GM18505 (cell line): ENCODE data around the gene TMEM181.
"Not testable (repeated sequence)": the region's sequence is repeated elsewhere in the genome, so short reads cannot be mapped to it uniquely, and the experiment has no call there.

ENCODE experiments used
- ATAC-seq: cut with Tn5 transposase; IDR thresholded peaks from one replicate; pipeline ENCODE4 v1.9.1; 2021; ENCODE audit not compliant: unreplicated experiment
- POLR2A ChIP-seq: IDR thresholded peaks from 4 replicates; pipeline ENCODE4 v1.6.1; 2011; ENCODE audit warnings: borderline replicate concordance; ENCODE audit not compliant: insufficient read depth, insufficient read length; ENCODE audit errors: extremely low read depth

The TMEM181 gene

DNA sequence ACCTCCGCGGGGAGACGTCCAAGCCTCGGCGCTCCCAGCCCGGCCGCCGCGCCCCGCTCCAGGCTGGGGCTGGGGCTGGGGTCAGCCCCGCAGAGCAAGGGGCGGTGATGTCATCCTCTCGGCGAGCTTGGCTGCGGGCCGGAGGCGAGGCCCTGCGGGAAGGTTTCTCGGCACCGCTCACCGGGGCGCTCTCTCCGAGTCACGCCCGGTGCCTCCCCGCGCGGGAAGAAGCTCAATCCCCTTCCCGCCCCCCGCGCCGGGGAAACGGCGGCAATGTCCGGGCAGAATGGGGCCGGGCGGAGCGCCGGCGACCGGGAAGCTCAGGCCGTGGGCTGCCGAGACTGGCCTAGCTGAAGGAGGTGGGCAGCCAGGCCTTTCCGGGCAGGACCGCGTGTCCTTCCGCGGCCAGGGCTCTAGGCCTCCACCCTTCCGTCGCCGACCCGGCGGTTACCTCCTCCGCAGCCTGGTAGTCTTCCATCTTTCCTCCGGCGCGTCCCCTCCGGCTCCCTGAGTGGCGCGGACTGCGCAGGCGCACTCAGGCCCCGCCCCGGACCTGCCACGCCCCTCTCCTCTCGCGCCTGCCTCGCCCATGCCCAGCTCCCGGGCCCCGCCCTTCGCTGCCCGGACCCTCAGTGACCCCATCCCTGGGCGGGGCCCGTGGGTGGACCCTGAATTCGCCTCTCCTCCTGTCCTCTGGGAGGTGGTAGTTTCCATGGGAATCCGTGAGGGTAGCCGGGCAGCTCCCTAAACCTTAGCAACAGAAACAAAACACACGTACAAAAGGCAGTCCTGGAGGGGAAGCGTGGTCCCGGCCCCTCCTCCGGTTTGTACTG, 84.6 kb downstream of the TMEM181 start, which contains the start of gene DYNLT1:
Gene DYNLT1 (minus strand): TSS at position 513 of the 833 bp plus-strand sequence. CDS start 35 bp downstream, at position 478.
- ATAC-seq: peak; percentile 62
- TF ChIP-seq POLR2A: peak; percentile 82

DNA sequence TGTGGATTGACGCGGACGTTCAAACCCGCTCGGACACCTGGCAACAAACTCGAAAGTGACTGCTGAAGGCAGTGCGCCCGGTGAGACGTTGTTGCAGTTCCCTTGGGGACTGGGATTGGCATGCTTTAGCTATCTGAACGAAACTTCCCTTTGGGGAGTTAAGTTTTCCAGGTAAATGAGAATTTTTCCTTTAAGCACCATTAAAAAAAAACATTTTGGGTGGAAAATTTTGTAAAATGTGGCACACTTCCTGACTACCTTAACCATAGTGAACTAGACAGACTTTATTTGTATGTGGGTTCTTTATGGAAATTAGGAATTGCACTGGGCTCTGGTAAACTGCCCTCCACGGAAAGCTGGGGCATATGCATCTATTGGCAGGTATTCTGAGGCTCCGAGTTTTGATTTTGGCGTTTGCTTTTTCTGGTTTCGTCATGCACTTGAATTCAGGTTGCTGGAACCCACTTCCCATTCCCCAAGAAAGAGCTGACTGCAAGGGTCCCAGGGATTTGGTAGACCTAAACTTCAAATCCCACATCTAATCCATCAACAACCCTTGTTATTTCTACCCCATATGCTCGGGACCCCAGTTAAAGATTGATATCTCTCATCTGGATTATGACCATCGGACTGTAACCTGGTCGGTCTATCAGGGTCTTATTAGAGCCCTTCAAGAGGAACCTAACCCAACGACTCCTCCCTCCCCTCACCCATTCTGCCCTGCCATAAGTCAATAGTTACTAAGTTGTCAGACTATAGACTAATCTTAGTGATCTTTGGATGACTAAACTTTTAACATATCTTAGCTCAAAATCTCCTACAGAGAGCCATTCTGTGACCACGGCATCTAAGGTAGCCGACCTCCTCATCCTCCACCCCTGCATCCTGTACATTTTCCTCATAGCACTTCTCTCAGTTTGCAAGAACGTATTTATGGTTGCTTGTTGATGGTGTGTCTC, 85.5 kb downstream of the TMEM181 start:
- ATAC-seq: no peak
- TF ChIP-seq POLR2A: no peak

DNA sequence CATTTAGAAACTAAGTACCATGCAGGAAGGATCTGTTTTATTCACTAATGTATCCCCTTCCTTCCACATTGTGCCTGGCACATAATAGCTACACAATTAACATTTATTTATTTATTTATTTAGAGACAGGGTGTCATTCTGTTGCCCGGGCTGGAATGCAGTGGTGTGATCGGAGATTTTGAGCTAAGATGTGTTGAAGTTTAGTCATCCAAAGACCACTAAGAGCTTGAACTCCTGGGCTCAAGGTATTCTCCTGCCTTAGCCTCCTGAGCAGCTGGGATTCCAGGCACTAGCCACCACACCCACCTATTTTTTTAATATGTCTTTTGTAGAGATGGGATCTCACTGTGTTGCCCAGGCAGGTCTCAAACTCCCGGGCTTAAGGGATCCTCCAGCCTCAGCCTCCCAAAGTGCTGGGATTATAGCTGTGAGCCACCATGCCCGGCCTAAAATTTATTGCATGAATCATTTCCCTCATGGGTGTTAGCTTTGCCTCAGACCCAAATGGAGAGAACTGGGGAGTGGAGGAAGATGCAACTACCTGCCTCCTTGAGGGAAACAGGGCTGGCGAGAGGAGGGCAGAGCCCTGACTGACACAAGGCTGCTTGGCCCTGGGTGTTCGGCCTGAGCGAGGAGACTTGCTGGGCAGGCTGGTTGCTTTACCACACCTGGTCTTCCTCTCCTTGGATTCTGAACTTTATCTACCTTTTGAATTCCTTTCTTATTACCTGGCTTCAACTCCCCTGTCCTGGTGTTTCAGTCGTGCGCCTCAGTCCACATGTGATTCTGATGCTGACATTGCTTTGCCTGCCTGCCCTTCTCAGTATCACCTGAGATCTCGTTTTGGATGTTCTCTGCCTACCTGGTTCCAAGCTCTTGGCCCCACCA, 86.4 kb downstream of the TMEM181 start:
- no peak for TF ChIP-seq POLR2A
- ATAC-seq: no peak

DNA sequence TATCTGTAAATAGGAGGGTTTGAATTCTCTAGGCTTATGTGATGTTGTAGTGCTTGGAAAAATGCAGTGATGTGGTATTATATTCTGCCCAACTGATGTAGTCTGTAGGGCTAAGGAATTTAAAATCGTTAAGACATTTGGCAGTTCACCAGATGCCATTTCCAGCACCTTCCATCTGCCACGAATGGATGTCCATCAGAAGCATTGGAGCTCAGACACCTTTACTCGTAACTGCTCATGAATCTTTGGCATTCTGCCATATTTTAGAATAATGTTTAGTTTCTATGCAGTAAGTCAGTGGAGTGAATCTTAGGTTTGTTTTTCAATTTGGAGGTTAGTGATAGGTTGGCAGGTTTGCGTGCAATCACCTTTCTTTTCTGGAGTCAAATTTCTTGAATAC, 87.6 kb downstream of the TMEM181 start:
- no peak for TF ChIP-seq POLR2A
- no peak for ATAC-seq

DNA sequence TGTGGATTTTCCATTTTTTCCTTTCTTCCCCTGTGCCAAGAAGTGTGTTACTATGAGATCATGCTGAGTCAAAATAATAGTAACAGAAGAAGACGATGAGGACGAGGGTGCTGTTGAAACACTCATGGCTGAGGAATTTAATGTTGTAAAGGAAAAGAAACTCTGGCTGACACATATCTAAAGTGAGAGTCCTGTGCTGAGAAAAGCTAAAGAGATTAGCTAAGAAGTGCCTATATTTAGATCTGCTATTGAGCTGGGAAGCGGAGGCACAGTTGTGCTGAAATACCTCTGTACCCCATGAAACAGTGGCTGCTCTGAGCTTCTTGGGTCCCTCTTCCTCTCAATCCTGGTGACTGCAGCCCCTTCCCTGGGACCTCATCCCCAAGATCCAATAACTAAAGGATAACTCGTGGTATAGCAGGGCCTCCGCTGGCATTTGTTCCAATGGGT, 88.8 kb downstream of the TMEM181 start:
- no peak for TF ChIP-seq POLR2A
- peak; percentile 28 for ATAC-seq

DNA sequence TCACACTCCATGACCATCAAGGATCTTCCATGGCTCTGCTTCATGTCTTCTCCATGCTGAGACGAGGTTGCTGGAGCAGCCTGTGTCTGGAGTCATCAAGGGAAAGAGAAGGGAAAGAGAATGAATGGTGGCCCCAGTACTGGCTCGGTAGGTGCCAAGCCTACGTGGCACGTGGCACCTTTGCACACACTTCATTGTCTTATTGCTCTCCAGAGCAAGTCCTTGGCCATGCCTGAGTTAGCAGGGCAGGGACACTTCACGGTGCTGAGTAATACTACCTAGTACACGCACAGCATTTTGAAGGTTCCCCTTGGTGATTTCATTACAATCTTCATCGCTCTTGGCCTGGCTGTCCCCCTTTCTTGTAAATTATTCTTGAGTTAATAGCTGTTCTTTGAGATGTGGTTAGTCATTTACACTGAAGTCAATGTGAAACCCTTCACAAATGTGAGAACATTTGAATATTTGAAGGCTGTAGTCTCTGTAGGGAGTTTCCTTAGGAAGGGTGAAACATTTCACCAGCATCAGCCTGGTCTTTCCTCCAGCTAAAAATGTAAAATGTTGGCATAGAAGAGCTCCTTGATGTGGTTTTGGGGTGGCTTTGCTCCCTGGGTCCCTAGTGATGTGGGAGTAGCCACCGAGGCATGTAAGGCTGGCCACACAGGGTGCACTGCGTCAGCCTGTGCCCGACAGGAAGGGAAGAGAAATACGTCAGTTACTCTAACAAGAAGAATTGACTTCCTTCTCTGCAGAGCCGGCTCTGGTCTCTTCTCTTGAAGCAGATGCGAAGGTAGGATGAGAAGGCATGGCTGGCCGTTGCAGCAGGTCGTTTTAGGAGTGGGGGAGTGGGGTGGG, 89.6 kb downstream of the TMEM181 start, which contains the start of gene SYTL3:
Gene SYTL3 (plus strand): TSS at position 766 of the 855 bp plus-strand sequence. CDS start 13,215 bp downstream, outside the sequence.
- peak; percentile 45 for TF ChIP-seq POLR2A
- peak; percentile 36 for ATAC-seq

DNA sequence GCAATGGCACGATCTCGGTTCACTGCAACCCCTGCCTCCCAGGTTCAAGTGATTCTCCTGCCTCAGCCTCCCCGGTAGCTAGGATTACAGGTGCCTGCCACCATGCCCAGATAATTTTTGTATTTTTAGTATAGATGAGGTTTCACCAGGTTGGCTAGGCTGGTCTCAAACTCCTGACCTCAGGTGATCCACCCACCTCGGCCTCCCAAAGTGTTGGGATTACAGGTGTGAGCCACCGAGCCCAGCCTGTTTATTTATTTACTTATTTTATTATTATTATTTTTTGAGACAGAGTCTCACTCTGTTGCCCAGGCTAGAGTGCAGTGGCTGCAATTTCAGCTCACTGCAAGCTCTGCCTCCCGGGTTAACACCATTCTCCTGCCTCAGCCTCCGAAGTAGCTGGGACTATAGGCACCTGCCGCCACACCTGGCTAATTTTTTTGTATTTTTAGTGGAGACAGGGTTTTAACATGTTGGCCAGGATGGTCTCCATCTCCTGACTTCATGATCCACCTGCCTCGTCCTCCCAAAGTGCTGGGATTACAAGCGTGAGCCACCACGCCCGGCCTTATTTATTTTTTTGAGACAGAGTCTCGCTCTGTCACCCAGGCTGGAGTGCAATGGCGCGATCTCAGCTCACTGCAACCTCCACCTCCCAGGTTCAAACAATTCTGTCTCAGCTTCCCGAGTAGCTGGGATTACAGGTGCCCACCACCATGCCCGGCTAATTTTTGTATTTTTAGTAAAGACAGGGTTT, 92.3 kb downstream of the TMEM181 start:
- ATAC-seq: not testable (repeated sequence)

DNA sequence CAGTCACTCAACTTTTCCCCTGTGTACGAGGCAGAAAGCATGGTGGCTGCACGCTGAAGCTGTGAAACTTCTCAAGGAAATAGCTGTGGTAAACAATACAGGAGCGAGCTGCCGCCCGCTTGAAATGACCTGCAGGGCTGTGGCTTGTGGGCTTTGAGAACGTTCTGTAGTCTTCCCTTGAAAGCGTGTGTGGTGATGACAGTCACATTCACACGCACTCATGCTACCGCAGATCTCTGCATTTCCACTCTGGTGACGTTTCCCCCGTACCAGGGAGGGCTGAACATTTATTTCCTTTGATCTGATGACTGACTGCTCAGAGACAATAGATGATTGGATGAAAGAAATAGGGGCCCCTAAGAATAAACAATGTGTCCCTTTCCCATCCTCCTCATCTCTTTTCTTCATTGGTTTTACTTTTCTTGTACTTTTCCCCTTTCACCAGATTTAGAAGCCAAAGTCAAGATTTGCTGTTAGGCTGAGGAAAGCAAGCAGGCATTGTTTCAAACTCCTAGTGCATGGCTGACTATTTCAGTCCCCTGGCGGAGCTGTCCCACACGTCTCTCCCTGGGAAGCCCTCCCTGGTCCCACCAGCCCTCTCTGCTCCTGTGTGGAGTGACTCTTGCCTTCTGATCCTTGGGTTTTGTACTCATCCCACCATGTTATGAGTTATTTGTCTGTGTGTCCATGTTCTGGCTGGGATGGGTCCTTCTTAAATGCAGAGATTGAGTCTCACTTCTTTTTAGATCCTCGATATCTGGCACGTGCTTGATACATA, 93.9 kb downstream of the TMEM181 start:
- peak; percentile 51 for ATAC-seq
- no peak for TF ChIP-seq POLR2A

DNA sequence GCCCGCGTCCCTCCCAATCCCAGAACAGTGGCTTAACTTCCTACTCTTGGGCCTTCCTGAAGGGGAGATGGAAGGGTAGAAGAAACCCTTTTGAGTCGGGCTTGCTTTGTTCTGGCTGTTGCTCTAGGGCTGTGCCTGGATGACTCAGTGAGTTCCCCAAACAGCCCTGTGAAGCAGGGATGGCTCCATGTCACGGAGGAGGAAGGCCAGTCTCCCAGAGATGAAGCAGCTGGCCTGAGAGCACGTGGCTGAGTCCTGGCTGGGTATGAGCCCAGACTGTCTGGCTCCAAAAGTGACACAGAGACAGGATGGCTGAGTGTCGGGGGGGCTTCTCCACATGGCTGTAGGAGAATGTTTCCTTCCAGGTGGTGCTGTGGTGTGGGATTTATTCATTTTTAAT, 94.6 kb downstream of the TMEM181 start:
- no peak for TF ChIP-seq POLR2A
- no peak for ATAC-seq

DNA sequence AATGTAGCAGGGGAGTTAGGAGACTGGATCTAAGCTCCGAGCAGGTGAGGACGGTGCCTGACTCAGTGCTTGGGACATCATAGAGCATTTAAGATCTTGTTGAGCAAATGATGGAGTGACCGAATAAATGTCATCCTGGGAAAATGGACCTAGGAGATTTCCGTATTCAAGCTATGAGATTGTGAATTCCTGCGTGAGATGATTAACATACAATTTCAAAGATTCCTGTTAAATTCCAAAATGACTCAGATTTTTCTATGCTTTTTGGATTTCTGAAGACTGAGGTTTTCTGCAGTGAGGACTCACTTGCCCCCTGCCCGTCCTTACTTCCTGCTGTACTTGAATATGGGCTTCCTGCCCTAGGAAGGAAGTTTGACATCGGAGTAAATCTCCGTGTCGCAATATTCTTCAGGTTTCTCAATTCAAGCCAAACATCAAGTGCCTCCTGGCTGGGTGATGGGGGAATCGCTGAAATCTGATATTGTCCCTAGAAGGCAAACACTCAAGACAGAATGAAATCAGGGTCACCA, 95.1 kb downstream of the TMEM181 start:
- no peak for TF ChIP-seq POLR2A
- no peak for ATAC-seq
